Measurements from ENCODE around the gene HNRNPDL.

- TF ChIP-seq CTCF (IDR thresholded peaks at IDR 0.05) = no peak
- no peak for TF ChIP-seq POLR2A (IDR thresholded peaks at IDR 0.05)
Observed at GRCh38 chr4:82461710-82462109, 31.4 kb upstream of the HNRNPDL start.
